SK-N-SH (cell line): ENCODE measurements around the gene IL1RAP.

ENCODE experiments used
- CHD2 ChIP-seq: fragments of 150-350 bp; IDR thresholded peaks from 2 replicates; pipeline ENCODE4 v1.6.1; 2018; ENCODE audit warnings: low read length; ENCODE audit not compliant: partially characterized antibody
- CTCF ChIP-seq: fragments of 200-600 bp; sonication (generic); IDR thresholded peaks from 2 replicates; pipeline ENCODE4 v1.6.1; 2017; ENCODE audit warnings: antibody characterized with exemption, mild to moderate bottlenecking, moderate library complexity
- EP300 ChIP-seq, 2 experiments: IDR thresholded peaks; 2 replicates each; pipeline versions ENCODE4 v1.4.0 to v1.6.1; 2012; ENCODE audit warnings: borderline replicate concordance in 1 of 2, low read depth in 1 of 2, low read length in 1 of 2
- EZH2phosphoT487 ChIP-seq: fragments of 200-600 bp; sonication (generic); IDR thresholded peaks from 2 replicates; pipeline ENCODE4 v1.6.1; 2017; ENCODE audit warnings: low read depth, mixed run types, mild to moderate bottlenecking, antibody characterized with exemption, moderate library complexity, borderline replicate concordance
- JUND ChIP-seq: IDR thresholded peaks from 2 replicates; pipeline ENCODE4 v1.4.0; 2012
- RAD21 ChIP-seq: IDR thresholded peaks from 2 replicates; pipeline ENCODE4 v1.6.1; 2012; ENCODE audit warnings: mild to moderate bottlenecking, low read length
- TCF12 ChIP-seq: IDR thresholded peaks from 2 replicates; pipeline ENCODE4 v1.4.0; 2012
- TEAD4 ChIP-seq: IDR thresholded peaks from 2 replicates; pipeline ENCODE4 v1.4.0; 2012; ENCODE audit warnings: mild to moderate bottlenecking, borderline replicate concordance; ENCODE audit not compliant: insufficient read depth

GRCh38 chr3:190534386-190534785 lies 20.5 kb downstream of the IL1RAP start:
- TF ChIP-seq EP300 (IDR thresholded peaks at IDR 0.05; ENCODE audit: borderline replicate concordance in 1 of 2, low read depth in 1 of 2, low read length in 1 of 2) = no peak
- no peak for TF ChIP-seq JUND
- no peak for TF ChIP-seq CHD2
- no peak for TF ChIP-seq CTCF
- no peak for TF ChIP-seq TCF12
- no peak for TF ChIP-seq EZH2phosphoT487
- no peak for TF ChIP-seq TEAD4
- TF ChIP-seq RAD21 = no peak
